Right lobe of liver (tissue), 6 donors: Measurements from ENCODE around the gene LRRFIP2. TPM values are rescaled to one million over a fixed set of nuclear protein-coding genes. Genes with fewer than 3 reads are reported as not detected.

ENCODE experiments used
- ATAC-seq, 4 donors: fragments of 200-7000 bp; cut with Tn5 transposase; one replicate each; pipeline ENCODE4 v1.9.1; 2020; ENCODE audit warnings: mild to moderate bottlenecking in 4 of 4, moderate library complexity in 4 of 4
- DNase-seq, 3 donors: peaks; one replicate each; pipeline ENCODE4 v3.0.0-alpha.2; 2020
- H3K27ac ChIP-seq, 3 donors: fragments of 200-600 bp; one replicate each; pipeline ENCODE4 v1.8.0; 2022
- H3K27me3 ChIP-seq, 2 donors: fragments of 200-600 bp; one replicate each; pipeline ENCODE4 v1.8.0; 2022
- H3K36me3 ChIP-seq, 4 donors: fragments of 200-600 bp; sonication (generic) in 1 of 4; one replicate each; pipeline versions ENCODE4 v1.5.1 to v1.8.0; 2017 to 2022; ENCODE audit warnings: control low read depth in 1 of 4
- H3K4me1 ChIP-seq, 4 donors: fragments of 200-600 bp; sonication (generic) in 1 of 4; one replicate each; pipeline versions ENCODE4 v1.5.1 to v1.8.0; 2017 to 2022; ENCODE audit warnings: control low read depth in 1 of 4
- H3K4me3 ChIP-seq, 3 donors: fragments of 200-600 bp; one replicate each; pipeline ENCODE4 v1.8.0; 2022
- H3K9me3 ChIP-seq, 4 donors: fragments of 200-600 bp; sonication (generic) in 1 of 4; one replicate each; pipeline versions ENCODE4 v1.5.1 to v1.8.0; 2017 to 2022; ENCODE audit warnings: control low read depth in 1 of 4
- POLR2A ChIP-seq: fragments of 450-650 bp; IDR thresholded peaks from one replicate; pipeline ENCODE4 v1.6.1; 2017; ENCODE audit warnings: antibody characterized with exemption, mild to moderate bottlenecking
- WGBS: methylation state at CpG from one replicate; pipeline ENCODE4 v1.1.6; 2018; ENCODE audit warnings: low coverage, low lambda C conversion rate; ENCODE audit not compliant: insufficient coverage; ENCODE audit errors: missing lambda C conversion rate; 5-methylcytosine and 5-hydroxymethylcytosine counted together
- intact Hi-C, 2 donors: fragments of 100-400 bp; cut with DNase I; formaldehyde crosslinking; loops; one replicate each; pipeline versions ENCODE4 v1.11.2 to v1.14.1; 2022
- total RNA-seq, 6 experiments: library from RNA; depleted of rRNA in 2 of 6; stranded (reverse); fragments of >200 nt in 2 of 6; fragmentation: NEBNext Ultra II Directional in 3 of 6; extraction: Animal tissue kit (Norgen Biotek cat#: 25700) in 3 of 6; gene quantifications; one replicate each; pipeline versions ENCODE4 v1.1.0 to v1.2.4, GENCODE V29; 2016 to 2023
- TF ChIP-seq, protein P1 (sequence below), 4 donors: fragments of 200-600 bp in 3 of 4; fragments of 450-650 bp in 1 of 4; IDR thresholded peaks; one replicate each; pipeline versions ENCODE4 v1.5.1 to v1.8.0; 2016 to 2022; ENCODE audit warnings: antibody characterized with exemption in 4 of 4, mild to moderate bottlenecking in 2 of 4
- donor health status: DM: no; HTN: yes; CAD: no.
- donor health status: DM: no; HTN: no; CAD: no.
- donor health status: DM: no; HTN: no; CAD: no.
- donor health status: DM: no; HTN: yes; CAD: no.
- donor health status: DM: no; HTN: yes; CAD: no.

The LRRFIP2 gene
- total RNA-seq, 6 experiments from 2014 or later: 32.8 to 46.1 (median 39.6) TPM

DNA sequence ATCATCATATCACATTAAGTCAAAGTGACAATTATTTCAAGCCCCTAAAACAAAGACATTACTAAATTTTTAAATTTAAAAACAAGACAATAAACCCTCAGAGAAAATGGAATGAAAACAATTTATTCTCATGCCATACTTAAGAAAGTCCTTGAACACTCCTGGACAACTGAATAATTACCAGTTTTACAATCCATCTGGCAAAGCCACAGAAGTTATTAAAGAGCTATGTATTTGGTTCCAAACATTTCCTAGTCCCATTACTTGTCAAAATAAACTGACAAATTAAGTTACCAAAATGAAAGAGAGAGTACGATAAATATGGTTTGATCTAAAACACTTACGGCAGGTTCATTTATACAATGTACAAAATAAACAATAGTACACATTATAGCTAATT, 63.2 kb downstream of the LRRFIP2 start:
- TF ChIP-seq POLR2A: no peak
- TF ChIP-seq, protein P1, sequence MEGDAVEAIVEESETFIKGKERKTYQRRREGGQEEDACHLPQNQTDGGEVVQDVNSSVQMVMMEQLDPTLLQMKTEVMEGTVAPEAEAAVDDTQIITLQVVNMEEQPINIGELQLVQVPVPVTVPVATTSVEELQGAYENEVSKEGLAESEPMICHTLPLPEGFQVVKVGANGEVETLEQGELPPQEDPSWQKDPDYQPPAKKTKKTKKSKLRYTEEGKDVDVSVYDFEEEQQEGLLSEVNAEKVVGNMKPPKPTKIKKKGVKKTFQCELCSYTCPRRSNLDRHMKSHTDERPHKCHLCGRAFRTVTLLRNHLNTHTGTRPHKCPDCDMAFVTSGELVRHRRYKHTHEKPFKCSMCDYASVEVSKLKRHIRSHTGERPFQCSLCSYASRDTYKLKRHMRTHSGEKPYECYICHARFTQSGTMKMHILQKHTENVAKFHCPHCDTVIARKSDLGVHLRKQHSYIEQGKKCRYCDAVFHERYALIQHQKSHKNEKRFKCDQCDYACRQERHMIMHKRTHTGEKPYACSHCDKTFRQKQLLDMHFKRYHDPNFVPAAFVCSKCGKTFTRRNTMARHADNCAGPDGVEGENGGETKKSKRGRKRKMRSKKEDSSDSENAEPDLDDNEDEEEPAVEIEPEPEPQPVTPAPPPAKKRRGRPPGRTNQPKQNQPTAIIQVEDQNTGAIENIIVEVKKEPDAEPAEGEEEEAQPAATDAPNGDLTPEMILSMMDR (IDR thresholded peaks at IDR 0.05): no peak
- WGBS: 92% methylated on average over 2 of the region's 2 CpGs
- no peaks in the 10 kb centered on the region for H3K9me3 ChIP-seq
- H3K27me3 ChIP-seq: no peaks in the 10 kb centered on the region
- no peaks in the 10 kb centered on the region for H3K4me1 ChIP-seq
- H3K27ac ChIP-seq: no peak overlapping the region
- DNase-seq: no peak
- peaks cover 0 to 2% (median 0%) of the 10 kb centered on the region in 4 donors for H3K36me3 ChIP-seq
- intact Hi-C loops: no loop called here
- H3K4me3 ChIP-seq: no peak overlapping the region
- ATAC-seq: no peak

DNA sequence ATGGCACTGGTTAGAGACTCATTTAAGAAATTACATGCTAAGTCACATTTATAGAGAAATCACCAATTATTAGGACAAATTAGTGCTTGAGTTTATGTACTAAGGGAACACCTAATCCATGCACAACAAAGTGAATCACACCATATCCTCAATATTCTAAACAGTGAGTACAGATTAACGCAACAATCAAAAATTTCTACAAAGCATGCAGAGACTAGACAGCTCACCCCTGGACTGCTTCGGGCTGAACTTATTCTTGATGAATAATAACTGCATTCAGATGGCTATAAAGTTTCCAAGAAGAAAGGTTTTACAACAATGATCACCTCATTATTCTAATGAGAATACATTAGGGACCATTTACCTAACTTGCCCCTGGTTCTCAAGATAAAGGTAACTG, 66.5 kb downstream of the LRRFIP2 start:
- no peak overlapping the region for H3K4me3 ChIP-seq
- ATAC-seq (no peak), DNase-seq (no peak)
- peaks cover 0 to 4% (median 0%) of the 10 kb centered on the region in 4 donors for H3K4me1 ChIP-seq
- H3K27me3 ChIP-seq: no peaks in the 10 kb centered on the region
- no peak for TF ChIP-seq POLR2A
- TF ChIP-seq, protein P1 (IDR thresholded peaks at IDR 0.05): no peak
- H3K27ac ChIP-seq: no peak overlapping the region
- WGBS: 95% methylated on average over 2 of the region's 2 CpGs
- no peaks in the 10 kb centered on the region for H3K36me3 ChIP-seq
- intact Hi-C loops: no loop called here
- no peaks in the 10 kb centered on the region for H3K9me3 ChIP-seq

DNA sequence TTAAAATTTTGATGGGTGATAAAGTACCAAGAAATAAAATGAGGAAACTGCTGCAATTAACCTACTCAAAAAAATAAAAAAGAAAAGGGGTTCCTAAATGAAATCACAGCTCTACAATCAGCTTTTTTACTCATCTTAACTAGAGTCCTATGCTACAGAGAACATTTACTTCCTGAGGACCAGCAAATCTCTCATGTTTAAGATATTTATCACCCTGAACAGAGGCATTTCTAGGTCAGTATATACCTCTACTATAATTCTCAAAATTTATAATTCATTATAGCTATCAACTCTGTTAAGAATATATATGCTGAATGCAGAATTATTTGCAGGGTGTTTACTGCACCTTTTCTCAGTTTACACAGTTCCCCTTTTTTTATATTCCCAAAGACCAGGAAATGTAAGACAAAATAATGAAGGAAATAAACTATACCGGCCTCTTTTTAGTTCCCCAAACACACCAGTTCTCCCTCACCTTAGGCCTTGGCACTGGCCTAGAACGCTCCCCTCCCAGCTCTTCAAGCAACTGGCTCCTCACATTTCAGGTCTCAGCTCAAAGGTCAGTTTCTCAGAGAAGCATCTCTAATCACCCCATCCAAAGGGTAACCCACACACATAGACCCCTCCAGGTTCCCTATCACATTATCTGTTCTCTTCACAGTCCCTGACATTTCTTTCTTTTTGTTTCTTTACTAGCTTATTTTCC, 71.1 kb downstream of the LRRFIP2 start:
- WGBS: 29% methylated on average over 2 of the region's 2 CpGs
- no peaks in the 10 kb centered on the region for H3K27me3 ChIP-seq
- peaks cover 0 to 11% (median 4%) of the 10 kb centered on the region in 4 donors for H3K4me1 ChIP-seq
- ATAC-seq (peak in 2 of 4 donors; percentile 17 to 38), DNase-seq (no peak)
- no peaks in the 10 kb centered on the region for H3K9me3 ChIP-seq
- intact Hi-C loops: no loop called here
- H3K4me3 ChIP-seq: no peak overlapping the region
- TF ChIP-seq, protein P1 (IDR thresholded peaks at IDR 0.05): no peak
- no peak for TF ChIP-seq POLR2A
- H3K27ac ChIP-seq: no peak overlapping the region
- H3K36me3 ChIP-seq: no peaks in the 10 kb centered on the region

DNA sequence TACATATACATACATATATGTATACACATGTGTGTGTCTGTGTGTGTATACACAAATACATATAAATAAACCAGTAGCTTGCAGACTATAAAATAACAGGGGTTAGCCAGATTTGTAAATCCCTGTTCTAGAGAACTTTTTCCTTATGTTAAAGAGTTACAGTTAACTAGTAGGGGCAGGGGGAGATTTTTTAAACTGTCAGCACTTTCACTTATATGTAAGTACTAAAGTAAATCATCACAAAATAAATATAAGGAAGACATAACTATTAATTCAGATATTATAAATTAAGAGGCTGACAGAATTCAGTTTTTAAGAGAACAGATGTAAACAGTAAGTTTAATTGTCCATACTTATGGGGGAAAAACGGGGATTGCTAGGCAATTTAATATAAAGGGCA, 74.0 kb downstream of the LRRFIP2 start:
- Histone ChIP-seq H3K4me3 (no peak overlapping the region), H3K36me3 (peaks cover 0 to 2% (median 0%) of the 10 kb centered on the region in 4 donors), H3K4me1 (peaks cover 0 to 31% (median 8%) of the 10 kb centered on the region in 4 donors), H3K9me3 (no peaks in the 10 kb centered on the region), H3K27me3 (no peaks in the 10 kb centered on the region), H3K27ac (no peak overlapping the region)
- TF ChIP-seq POLR2A: no peak
- TF ChIP-seq, protein P1 (IDR thresholded peaks at IDR 0.05): no peak
- intact Hi-C loops: no loop called here
- ATAC-seq: no peak
- 78% methylated on average over 1 of the region's 1 CpG for WGBS
- no peak for DNase-seq
